GM12878 (cell line): ENCODE measurements around the gene NXPH1. TPM values are rescaled to one million over a fixed set of nuclear protein-coding genes. Genes with fewer than 3 reads are reported as not detected.

Experiments
- ATAC-seq: fragments of 200-7000 bp; cut with Tn5 transposase; 3 replicates; pipeline ENCODE4 v1.9.1; 2020; ENCODE audit warnings: mild to moderate bottlenecking, moderate library complexity
- BruUV-seq: library from RNA; stranded (reverse); fragments of 400-500 nt; replicated peaks from 2 replicates; lab custom pipeline; 2021; lab: Mats Ljungman, UMichigan
- CTCF ChIA-PET: fragments of 300-600 bp; sonication (Branson Sonifier 250); formaldehyde crosslinking; extraction: SDS; loops from one replicate; lab custom pipeline; 2021; ENCODE audit warnings: inconsistent platforms; lab: Yijun Ruan, JAX
- POLR2A ChIA-PET: fragments of 350-600 bp; formaldehyde crosslinking; extraction: SDS; loops from one replicate; lab custom pipeline; 2021; ENCODE audit warnings: inconsistent platforms; lab: Charles Lee
- RAD21 ChIA-PET: fragments of 300-600 bp; sonication (Branson Sonifier 250); formaldehyde crosslinking; loops from one replicate; lab custom pipeline; 2023; ENCODE audit warnings: antibody characterized with exemption; ENCODE audit not compliant: unreplicated experiment; lab: Charles Lee
- SMC1A ChIA-PET: fragments of 300-600 bp; sonication (Branson Sonifier 250); formaldehyde crosslinking; loops from one replicate; lab custom pipeline; 2023; ENCODE audit not compliant: unreplicated experiment, uncharacterized antibody; lab: Charles Lee
- DNase-seq: peaks from one replicate; pipeline ENCODE4 v3.0.0-alpha.2; 2011; ENCODE audit warnings: low read depth, low spot score
- FAIRE-seq: peaks from 3 replicates; lab custom pipeline; 2011; peaks lifted over from hg19 to GRCh38; lab: Jason Lieb, UNC
- H2AFZ ChIP-seq: 2 replicates; pipeline ENCODE4 v1.6.0; 2011; ENCODE audit warnings: low read depth, low read length, control low read depth; ENCODE audit not compliant: control insufficient read depth
- H3K27ac ChIP-seq: 2 replicates; pipeline ENCODE4 v1.5.1; 2011; ENCODE audit warnings: control low read depth; ENCODE audit not compliant: control insufficient read depth, insufficient read depth
- H3K27me3 ChIP-seq, 2 experiments: replicated peaks in 1 of 2; 2 replicates each; pipeline versions ENCODE4 v1.6.0 to v1.6.1; 2011; ENCODE audit warnings: low read length in 1 of 2; ENCODE audit not compliant: control insufficient read depth in 2 of 2, insufficient read depth in 2 of 2
- H3K36me3 ChIP-seq, 2 experiments: 2 replicates each; pipeline ENCODE4 v1.5.1; 2011; ENCODE audit warnings: low read length in 1 of 2; ENCODE audit not compliant: control insufficient read depth in 2 of 2, insufficient read depth in 2 of 2
- H3K4me1 ChIP-seq: 2 replicates; pipeline ENCODE4 v1.6.1; 2011; ENCODE audit warnings: mild to moderate bottlenecking, low read length, moderate library complexity, mixed read lengths; ENCODE audit not compliant: control insufficient read depth, insufficient read depth
- H3K4me2 ChIP-seq: 2 replicates; pipeline ENCODE4 v1.6.0; 2011; ENCODE audit warnings: control low read depth; ENCODE audit not compliant: control insufficient read depth, insufficient read depth
- H3K4me3 ChIP-seq: fragments of 200-600 bp; sonication (generic); 2 replicates; pipeline ENCODE4 v1.5.1; 2016
- H3K79me2 ChIP-seq: 2 replicates; pipeline ENCODE4 v1.6.0; 2011; ENCODE audit warnings: low read length; ENCODE audit not compliant: control insufficient read depth, insufficient read depth
- H3K9ac ChIP-seq: 2 replicates; pipeline ENCODE4 v1.8.0; 2011; ENCODE audit warnings: low read length, control low read depth, mixed read lengths; ENCODE audit not compliant: control insufficient read depth, insufficient read depth
- H3K9me3 ChIP-seq: replicated peaks from 3 replicates; pipeline ENCODE4 v1.5.1; 2011; ENCODE audit warnings: mild to moderate bottlenecking, low read length; ENCODE audit not compliant: control insufficient read depth, insufficient read depth
- H4K20me1 ChIP-seq: 2 replicates; pipeline ENCODE4 v1.6.0; 2011; ENCODE audit not compliant: control insufficient read depth, insufficient read depth
- CHD2 ChIP-seq: IDR thresholded peaks from 2 replicates; pipeline ENCODE4 v1.6.1; 2011; ENCODE audit warnings: low read depth, low read length, improper control_type of control experiment, borderline replicate concordance
- MXI1 ChIP-seq: fragments of 150-350 bp; IDR thresholded peaks from 2 replicates; pipeline ENCODE4 v1.6.1; 2011; ENCODE audit warnings: low read depth, mild to moderate bottlenecking, inconsistent platforms, low read length, improper control_type of control experiment
- NFYB ChIP-seq: IDR thresholded peaks from 2 replicates; pipeline ENCODE4 v1.6.1; 2011; ENCODE audit warnings: low read depth, mild to moderate bottlenecking, low read length, improper control_type of control experiment, moderate library complexity; ENCODE audit not compliant: insufficient read depth
- whole genome bisulfite sequencing: methylation state at CpG from one replicate; pipeline ENCODE4 v1.1.6; 2016; ENCODE audit warnings: low lambda C conversion rate; ENCODE audit not compliant: insufficient replicate concordance, insufficient coverage; ENCODE audit errors: missing lambda C conversion rate; 5-methylcytosine and 5-hydroxymethylcytosine counted together
- in situ Hi-C: fragments of 300-500 bp; cut with MboI; formaldehyde crosslinking; loops from 9 replicates; pipeline ENCODE4 v1.14.3; 2018; ENCODE audit warnings: mixed read lengths
- intact Hi-C: fragments of 100-400 bp; cut with micrococcal nuclease; formaldehyde crosslinking; loops from one replicate; pipeline ENCODE4 v1.14.2; 2022; ENCODE audit not compliant: unreplicated experiment
- polyA plus RNA-seq, 11 experiments: library from polyadenylated mRNA; depleted of rRNA in 4 of 11; unstranded in 6 of 11; stranded (reverse) in 5 of 11; fragments of >200 nt; fragmentation: Nextera tagmentation in 4 of 11; fragmentation: Illumina TruSeq in 1 of 11; extraction: Ambion mirVana in 4 of 11; extraction: Trizol in 1 of 11; gene quantifications; 1 replicate in 1 of 11; 2 replicates in 10 of 11; pipeline versions ENCODE4 v1.2.1 to v1.2.3, GENCODE V29; 2011 to 2016; ENCODE audit warnings: inconsistent platforms in 2 of 11, missing spikeins in 2 of 11, low read depth in 1 of 11
- total RNA-seq, 4 experiments: library from RNA; depleted of rRNA in 3 of 4; stranded (reverse); fragments of >200 nt in 3 of 4; fragmentation: Illumina TruSeq in 1 of 4; extraction: Trizol in 1 of 4; gene quantifications; 2 replicates each; pipeline versions ENCODE4 v1.2.1 to v1.2.3, GENCODE V29; 2013 to 2021

The NXPH1 gene
- total and polyA plus RNA-seq, 10 of the 15 experiments (the other 5 are each of a cell fraction or from before 2014, with no cell fraction given): 0.06 to 0.34 TPM; not detected in 8

- no peak for TF ChIP-seq CHD2
- TF ChIP-seq, all 136 proteins: peak for 0
Observed at GRCh38 chr7:8430643-8431042, 2.8 kb upstream of the NXPH1 start (continued).

DNA sequence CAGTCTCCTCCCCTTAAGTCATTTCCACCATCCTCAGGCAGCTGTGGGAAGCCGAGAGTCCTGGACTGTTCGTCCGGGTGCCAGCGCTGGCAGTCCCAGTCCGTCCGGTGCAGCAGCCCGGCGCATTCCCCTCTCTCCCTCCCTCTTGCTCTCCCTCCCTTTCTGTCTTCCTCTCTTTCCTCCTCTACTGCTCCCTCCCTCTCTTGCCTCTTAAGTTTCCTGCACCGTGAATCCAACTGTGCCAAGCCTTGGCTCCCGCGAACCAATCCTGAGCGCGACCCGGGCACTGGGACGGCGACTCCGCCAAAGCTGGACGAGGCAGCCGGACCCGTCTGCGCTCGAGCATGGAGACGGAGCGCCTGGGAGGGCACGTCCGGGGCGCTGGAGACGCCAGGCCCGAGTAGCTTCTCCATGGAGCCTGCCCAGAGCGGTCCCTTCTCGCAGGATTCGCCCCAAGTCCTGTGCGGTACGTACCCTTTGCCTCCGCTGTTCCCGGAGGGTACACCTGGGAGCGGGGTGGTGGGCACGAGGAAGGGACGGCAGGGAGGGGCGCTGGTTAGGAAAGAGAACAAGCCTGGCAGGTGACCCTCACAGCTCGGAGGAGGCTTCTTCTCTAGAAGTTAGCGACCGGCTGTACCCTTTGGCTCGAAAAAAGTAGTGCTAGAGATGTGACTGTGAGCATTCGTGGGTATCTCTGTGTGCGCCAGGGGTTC, 1.0 kb downstream of the NXPH1 start:
- Histone ChIP-seq H3K4me1 (no peaks in the 10 kb centered on the region), H3K4me3 (no peak overlapping the region), H4K20me1 (no peaks in the 10 kb centered on the region), H3K9me3 (no peaks in the 10 kb centered on the region; the same call in 2 of the 3 replicates), H2AFZ (no peak overlapping the region), H3K79me2 (no peaks in the 10 kb centered on the region), H3K9ac (no peak overlapping the region), H3K27me3 (peaks cover 17 to 19% of the 10 kb centered on the region in 2 experiments), H3K27ac (no peak overlapping the region), H3K4me2 (no peak overlapping the region), H3K36me3 (no peaks in the 10 kb centered on the region)
- no peak for ATAC-seq
- no TSS peak for BruUV-seq
- intact Hi-C loops (loop anchor here (5.0 kb wide), 1 partner anchor 658 kb away; no protein-coding TSS in a partner anchor), in situ Hi-C loops (no loop called here)
- ChIA-PET POLR2A (no interaction called here), RAD21 (no interaction called here), SMC1A (no interaction called here), CTCF (no interaction called here)
- no peak for DNase-seq
- TF ChIP-seq MXI1 (no peak), NFYB (no peak)
- 32% methylated on average over 46 of the region's 46 CpGs for WGBS
- FAIRE-seq: no peak

GRCh38 chr7:8435095-8435494, 1.7 kb downstream of the NXPH1 start:
- no peak overlapping the region for H3K4me2 ChIP-seq
- peaks cover 17 to 23% of the 10 kb centered on the region in 2 experiments for H3K27me3 ChIP-seq
- BruUV-seq: no TSS peak
- no peak for TF ChIP-seq CHD2
- CTCF ChIA-PET: interaction anchor here (0.8 to 2.1 kb wide), 2 partner anchors 22 to 289 kb away, joined by 3 to 12 read pairs; no protein-coding TSS in a partner anchor
- RAD21 ChIA-PET: interaction anchor here (3.7 kb wide), 1 partner anchor 288 kb away, joined by 17 read pairs; no protein-coding TSS in a partner anchor
- H3K27ac ChIP-seq: no peak overlapping the region
- WGBS: 56% methylated on average over 28 of the region's 33 CpGs
- H4K20me1 ChIP-seq: no peaks in the 10 kb centered on the region
- POLR2A ChIA-PET: no interaction called here
- no peaks in the 10 kb centered on the region for H3K4me1 ChIP-seq
- no peaks in the 10 kb centered on the region; the same call in 2 of the 3 replicates for H3K9me3 ChIP-seq
- no peak overlapping the region for H3K9ac ChIP-seq
- H3K79me2 ChIP-seq: no peaks in the 10 kb centered on the region
- FAIRE-seq (no peak), DNase-seq (no peak), ATAC-seq (no peak)
- in situ Hi-C loops (no loop called here), intact Hi-C loops (loop anchor here (5.0 kb wide), 1 partner anchor 657 kb away; no protein-coding TSS in a partner anchor)
- SMC1A ChIA-PET: no interaction called here
- H3K4me3 ChIP-seq: no peak overlapping the region
- no peaks in the 10 kb centered on the region for H3K36me3 ChIP-seq
- no peak overlapping the region for H2AFZ ChIP-seq
